ENCODE measurements around the gene ARHGEF17.

ARHGEF17 gene

GRCh38 chr11:73366953-73367352 lies 58.9 kb downstream of the ARHGEF17 start:
- no peak overlapping the region for H4K12ac ChIP-seq (ENCODE audit: low read depth, low read length)
- no peak overlapping the region for H3K4me2 ChIP-seq (ENCODE audit: low read length)

GRCh38 chr11:73367482-73368024 lies 59.5 kb downstream of the ARHGEF17 start:
- Histone ChIP-seq H3K18ac (ENCODE audit: low read length) (no peak overlapping the region), H3K27me3 (ENCODE audit: insufficient read depth, low read length) (no peaks in the 10 kb centered on the region), H3K14ac (ENCODE audit: low read length) (no peak overlapping the region), H3K23ac (ENCODE audit: low read length) (no peak overlapping the region), H4K8ac (ENCODE audit: low read depth, low read length) (no peak overlapping the region), H2BK12ac (ENCODE audit: low read length) (no peak overlapping the region), H2BK120ac (ENCODE audit: insufficient read depth, low read length, poor library complexity) (no peak overlapping the region), H3K79me1 (ENCODE audit: low read length) (no peaks in the 10 kb centered on the region), H3K4me1 (ENCODE audit: control insufficient read depth in 1 of 2, insufficient read depth in 2 of 2, low read length in 2 of 2) (no peaks in the 10 kb centered on the region), H3K4ac (ENCODE audit: low read depth, low read length) (no peak overlapping the region), H3K9ac (ENCODE audit: low read length) (no peak overlapping the region), H2AK5ac (ENCODE audit: low read length) (no peak overlapping the region), H2AFZ (ENCODE audit: insufficient read depth, low read length, poor library complexity) (no peak overlapping the region), H3K4me3 (ENCODE audit: low read depth, low read length) (no peak overlapping the region), H4K91ac (ENCODE audit: low read depth, low read length) (no peak overlapping the region), H3K79me2 (ENCODE audit: control insufficient read depth, insufficient read depth, low read length, poor library complexity) (no peaks in the 10 kb centered on the region), H3K36me3 (ENCODE audit: control insufficient read depth in 1 of 2, insufficient read depth in 2 of 2, low read length in 2 of 2) (peaks cover 51 to 59% of the 10 kb centered on the region in 2 experiments), H3K27ac (ENCODE audit: low read depth, low read length) (no peak overlapping the region), H3K9me3 (ENCODE audit: insufficient read depth, low read depth, low read length) (peaks cover 5% of the 10 kb centered on the region), H3K4me2 (ENCODE audit: low read length) (no peak overlapping the region), H4K12ac (ENCODE audit: low read depth, low read length) (no peak overlapping the region), H2BK5ac (ENCODE audit: low read depth, low read length, poor library complexity) (no peak overlapping the region)
- no CpG with 5 or more reads among the region's 20 CpGs for WGBS (ENCODE audit: extremely low coverage, insufficient coverage, insufficient read length)
- no peak for DNase-seq

More at GRCh38 chr11:73366953-73367352, 58.9 kb downstream of the ARHGEF17 start:
- Histone ChIP-seq H2BK5ac (ENCODE audit: low read depth, low read length, poor library complexity) (no peak overlapping the region), H3K18ac (ENCODE audit: low read length) (no peak overlapping the region), H3K14ac (ENCODE audit: low read length) (no peak overlapping the region), H3K79me2 (ENCODE audit: control insufficient read depth, insufficient read depth, low read length, poor library complexity) (no peaks in the 10 kb centered on the region), H3K36me3 (ENCODE audit: control insufficient read depth in 1 of 2, insufficient read depth in 2 of 2, low read length in 2 of 2) (peaks cover 57 to 65% of the 10 kb centered on the region in 2 experiments), H3K4me3 (ENCODE audit: low read depth, low read length) (no peak overlapping the region), H2AK5ac (ENCODE audit: low read length) (no peak overlapping the region), H2BK120ac (ENCODE audit: insufficient read depth, low read length, poor library complexity) (no peak overlapping the region), H3K9ac (ENCODE audit: low read length) (no peak overlapping the region), H2BK12ac (ENCODE audit: low read length) (no peak overlapping the region), H3K23ac (ENCODE audit: low read length) (no peak overlapping the region), H3K79me1 (ENCODE audit: low read length) (no peaks in the 10 kb centered on the region), H4K91ac (ENCODE audit: low read depth, low read length) (no peak overlapping the region), H3K27me3 (ENCODE audit: insufficient read depth, low read length) (no peaks in the 10 kb centered on the region), H3K27ac (ENCODE audit: low read depth, low read length) (no peak overlapping the region), H4K8ac (ENCODE audit: low read depth, low read length) (no peak overlapping the region), H3K4me1 (ENCODE audit: control insufficient read depth in 1 of 2, insufficient read depth in 2 of 2, low read length in 2 of 2) (no peaks in the 10 kb centered on the region), H2AFZ (ENCODE audit: insufficient read depth, low read length, poor library complexity) (no peak overlapping the region), H3K9me3 (ENCODE audit: insufficient read depth, low read depth, low read length) (peaks cover 7% of the 10 kb centered on the region), H3K4ac (ENCODE audit: low read depth, low read length) (no peak overlapping the region)
- WGBS (ENCODE audit: extremely low coverage, insufficient coverage, insufficient read length), result no CpG with 5 or more reads among the region's 6 CpGs
- no peak for DNase-seq

GRCh38 chr11:73372375-73372993 lies 64.4 kb downstream of the ARHGEF17 start:
- peak overlapping the region; percentile 28 for H4K91ac ChIP-seq (ENCODE audit: low read depth, low read length)
- no peak overlapping the region for H3K23ac ChIP-seq (ENCODE audit: low read length)
- H3K79me1 ChIP-seq (ENCODE audit: low read length), result peaks cover 10% of the 10 kb centered on the region
- DNase-seq, result no peak
- WGBS (ENCODE audit: extremely low coverage, insufficient coverage, insufficient read length), result no CpG with 5 or more reads among the region's 6 CpGs
- no peak overlapping the region for H3K4me3 ChIP-seq (ENCODE audit: low read depth, low read length)
- no peak overlapping the region for H4K12ac ChIP-seq (ENCODE audit: low read depth, low read length)
- H2BK12ac ChIP-seq (ENCODE audit: low read length), result no peak overlapping the region
- peaks cover 15 to 16% of the 10 kb centered on the region in 2 experiments for H3K36me3 ChIP-seq (ENCODE audit: control insufficient read depth in 1 of 2, insufficient read depth in 2 of 2, low read length in 2 of 2)
- H3K9ac ChIP-seq (ENCODE audit: low read length), result no peak overlapping the region
- peaks cover 8% of the 10 kb centered on the region for H3K79me2 ChIP-seq (ENCODE audit: control insufficient read depth, insufficient read depth, low read length, poor library complexity)
- no peak overlapping the region for H3K4me2 ChIP-seq (ENCODE audit: low read length)
- H3K4me1 ChIP-seq (ENCODE audit: control insufficient read depth in 1 of 2, insufficient read depth in 2 of 2, low read length in 2 of 2), result peaks cover 10 to 12% of the 10 kb centered on the region in 2 experiments
- no peak overlapping the region for H3K14ac ChIP-seq (ENCODE audit: low read length)
- H3K18ac ChIP-seq (ENCODE audit: low read length), result no peak overlapping the region
- no peak overlapping the region for H4K8ac ChIP-seq (ENCODE audit: low read depth, low read length)
- H3K27me3 ChIP-seq (ENCODE audit: insufficient read depth, low read length), result no peaks in the 10 kb centered on the region
- H3K27ac ChIP-seq (ENCODE audit: low read depth, low read length), result no peak overlapping the region
- H2BK120ac ChIP-seq (ENCODE audit: insufficient read depth, low read length, poor library complexity), result no peak overlapping the region
- no peak overlapping the region for H2BK5ac ChIP-seq (ENCODE audit: low read depth, low read length, poor library complexity)
- no peak overlapping the region for H3K4ac ChIP-seq (ENCODE audit: low read depth, low read length)
- no peak overlapping the region for H2AK5ac ChIP-seq (ENCODE audit: low read length)
- peaks cover 5% of the 10 kb centered on the region for H3K9me3 ChIP-seq (ENCODE audit: insufficient read depth, low read depth, low read length)
- no peak overlapping the region for H2AFZ ChIP-seq (ENCODE audit: insufficient read depth, low read length, poor library complexity)

- H2AFZ ChIP-seq (ENCODE audit: insufficient read depth, low read length, poor library complexity), result no peak overlapping the region
- H4K12ac ChIP-seq (ENCODE audit: low read depth, low read length), result no peak overlapping the region
- DNase-seq, result peak; percentile 34 to 57
- peaks cover 5% of the 10 kb centered on the region for H3K9me3 ChIP-seq (ENCODE audit: insufficient read depth, low read depth, low read length)
- peaks cover 13 to 15% of the 10 kb centered on the region in 2 experiments for H3K4me1 ChIP-seq (ENCODE audit: control insufficient read depth in 1 of 2, insufficient read depth in 2 of 2, low read length in 2 of 2)
- H2BK120ac ChIP-seq (ENCODE audit: insufficient read depth, low read length, poor library complexity), result no peak overlapping the region
- peaks cover 10% of the 10 kb centered on the region for H3K79me1 ChIP-seq (ENCODE audit: low read length)
- peak overlapping the region; percentile 8 for H2BK5ac ChIP-seq (ENCODE audit: low read depth, low read length, poor library complexity)
- H4K91ac ChIP-seq (ENCODE audit: low read depth, low read length), result peak overlapping the region; percentile 11
- no peak overlapping the region for H3K18ac ChIP-seq (ENCODE audit: low read length)
- no peak overlapping the region for H4K8ac ChIP-seq (ENCODE audit: low read depth, low read length)
- H2AK5ac ChIP-seq (ENCODE audit: low read length), result peak overlapping the region; percentile 71
- peaks cover under 1 to 3% of the 10 kb centered on the region in 2 experiments for H3K36me3 ChIP-seq (ENCODE audit: control insufficient read depth in 1 of 2, insufficient read depth in 2 of 2, low read length in 2 of 2)
- H3K4me3 ChIP-seq (ENCODE audit: low read depth, low read length), result no peak overlapping the region
- peak overlapping the region; percentile 57 for H3K27ac ChIP-seq (ENCODE audit: low read depth, low read length)
- H3K14ac ChIP-seq (ENCODE audit: low read length), result no peak overlapping the region
- H3K27me3 ChIP-seq (ENCODE audit: insufficient read depth, low read length), result no peaks in the 10 kb centered on the region
- WGBS (ENCODE audit: extremely low coverage, insufficient coverage, insufficient read length), result no CpG with 5 or more reads among the region's 4 CpGs
- H3K4ac ChIP-seq (ENCODE audit: low read depth, low read length), result no peak overlapping the region
- H3K79me2 ChIP-seq (ENCODE audit: control insufficient read depth, insufficient read depth, low read length, poor library complexity), result peaks cover 8% of the 10 kb centered on the region
- no peak overlapping the region for H3K9ac ChIP-seq (ENCODE audit: low read length)
- H3K23ac ChIP-seq (ENCODE audit: low read length), result no peak overlapping the region
- H2BK12ac ChIP-seq (ENCODE audit: low read length), result no peak overlapping the region
- no peak overlapping the region for H3K4me2 ChIP-seq (ENCODE audit: low read length)
Observed at GRCh38 chr11:73374151-73374550, 66.1 kb downstream of the ARHGEF17 start.
